ENCODE data around the gene LHFPL5. TPM values are rescaled to one million over a fixed set of nuclear protein-coding genes. Genes with fewer than 3 reads are reported as not detected.

Gene LHFPL5
- total and polyA plus RNA-seq, 2 experiments from 2014 or later, result 0.10 TPM; not detected in 1

DNA sequence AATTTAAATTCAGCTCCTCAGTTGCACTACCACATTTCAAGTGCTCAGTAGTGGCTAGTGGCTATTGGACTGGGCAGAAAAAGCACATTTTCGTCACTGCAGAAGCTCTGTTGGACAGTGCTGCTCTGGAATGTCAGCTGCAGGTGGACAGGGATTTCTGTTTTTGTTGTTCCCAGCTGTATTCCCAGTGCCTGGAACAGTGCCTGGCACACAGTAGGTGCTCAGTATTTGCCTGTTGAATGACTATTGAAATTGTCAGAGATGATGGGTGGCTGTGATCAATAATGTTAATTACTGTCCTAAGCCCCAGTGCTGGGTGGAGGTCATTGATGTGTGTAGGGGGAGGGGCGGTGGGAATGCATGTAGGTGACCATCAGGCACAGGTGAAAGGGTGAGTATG, 18.9 kb upstream of the LHFPL5 start:
- Histone ChIP-seq H3K27me3 (peaks cover 22% of the 10 kb centered on the region), H3K79me2 (no peaks in the 10 kb centered on the region), H3K27ac (no peak overlapping the region), H3K4me1 (ENCODE audit: insufficient read depth) (no peaks in the 10 kb centered on the region), H4K20me1 (ENCODE audit: insufficient read depth, poor library complexity, severe bottlenecking) (no peaks in the 10 kb centered on the region), H3K9me3 (ENCODE audit: low read depth) (no peaks in the 10 kb centered on the region), H3K36me3 (replicated peaks; ENCODE audit: insufficient read depth, low read depth) (no peaks in the 10 kb centered on the region), H3K4me3 (no peak overlapping the region), H3K4me2 (no peak overlapping the region), H3K9me2 (replicated peaks; ENCODE audit: insufficient read depth) (no peaks in the 10 kb centered on the region), H2AFZ (no peak overlapping the region)
- TF ChIP-seq EZH2phosphoT487 (IDR thresholded peaks at IDR 0.05; ENCODE audit: low read depth, severe bottlenecking, unreplicated experiment) (no peak), EZH2 (IDR thresholded peaks at IDR 0.05; ENCODE audit: borderline replicate concordance) (no peak)
- TF ChIP-seq, protein P1, sequence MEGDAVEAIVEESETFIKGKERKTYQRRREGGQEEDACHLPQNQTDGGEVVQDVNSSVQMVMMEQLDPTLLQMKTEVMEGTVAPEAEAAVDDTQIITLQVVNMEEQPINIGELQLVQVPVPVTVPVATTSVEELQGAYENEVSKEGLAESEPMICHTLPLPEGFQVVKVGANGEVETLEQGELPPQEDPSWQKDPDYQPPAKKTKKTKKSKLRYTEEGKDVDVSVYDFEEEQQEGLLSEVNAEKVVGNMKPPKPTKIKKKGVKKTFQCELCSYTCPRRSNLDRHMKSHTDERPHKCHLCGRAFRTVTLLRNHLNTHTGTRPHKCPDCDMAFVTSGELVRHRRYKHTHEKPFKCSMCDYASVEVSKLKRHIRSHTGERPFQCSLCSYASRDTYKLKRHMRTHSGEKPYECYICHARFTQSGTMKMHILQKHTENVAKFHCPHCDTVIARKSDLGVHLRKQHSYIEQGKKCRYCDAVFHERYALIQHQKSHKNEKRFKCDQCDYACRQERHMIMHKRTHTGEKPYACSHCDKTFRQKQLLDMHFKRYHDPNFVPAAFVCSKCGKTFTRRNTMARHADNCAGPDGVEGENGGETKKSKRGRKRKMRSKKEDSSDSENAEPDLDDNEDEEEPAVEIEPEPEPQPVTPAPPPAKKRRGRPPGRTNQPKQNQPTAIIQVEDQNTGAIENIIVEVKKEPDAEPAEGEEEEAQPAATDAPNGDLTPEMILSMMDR (IDR thresholded peaks at IDR 0.05; ENCODE audit: poor library complexity), result no peak
- no peak for DNase-seq (ENCODE audit: low spot score)
- 83% methylated on average over 2 of the region's 2 CpGs for WGBS (ENCODE audit: low lambda C conversion rate, missing lambda C conversion rate)

DNA sequence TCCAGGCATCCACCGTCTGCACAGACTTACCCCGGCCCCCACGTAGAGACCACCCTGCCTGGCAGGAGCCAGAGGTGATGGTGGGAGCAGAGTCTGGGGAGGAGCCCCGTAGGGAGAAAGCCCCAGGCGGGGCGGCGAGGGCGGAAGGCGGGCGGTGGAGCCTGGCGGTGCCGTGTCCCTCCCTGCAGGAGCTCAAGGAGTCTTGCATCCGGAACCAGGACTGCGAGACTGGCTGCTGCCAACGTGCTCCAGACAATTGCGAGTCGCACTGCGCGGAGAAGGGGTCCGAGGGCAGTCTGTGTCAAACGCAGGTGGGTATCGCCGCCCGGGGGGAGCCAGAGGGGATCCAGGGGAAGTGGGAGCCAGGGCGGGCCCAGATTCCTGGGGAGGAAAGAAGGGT, 18.3 kb upstream of the LHFPL5 start:
- Histone ChIP-seq H2AFZ (no peak overlapping the region), H3K4me2 (no peak overlapping the region)
- WGBS (ENCODE audit: low lambda C conversion rate, missing lambda C conversion rate), result 86% methylated on average over 25 of the region's 25 CpGs

GRCh38 chr6:35787266-35788218, 17.6 kb upstream of the LHFPL5 start:
- H3K9me2 ChIP-seq (replicated peaks; ENCODE audit: insufficient read depth), result no peaks in the 10 kb centered on the region
- 85% methylated on average over 13 of the region's 13 CpGs for WGBS (ENCODE audit: low lambda C conversion rate, missing lambda C conversion rate)
- no peaks in the 10 kb centered on the region for H3K36me3 ChIP-seq (replicated peaks; ENCODE audit: insufficient read depth, low read depth)
- H3K27ac ChIP-seq, result no peak overlapping the region
- H3K4me2 ChIP-seq, result no peak overlapping the region
- H3K79me2 ChIP-seq, result no peaks in the 10 kb centered on the region
- no peaks in the 10 kb centered on the region for H3K4me1 ChIP-seq (ENCODE audit: insufficient read depth)
- H3K9me3 ChIP-seq (ENCODE audit: low read depth), result no peaks in the 10 kb centered on the region
- H2AFZ ChIP-seq, result no peak overlapping the region
- H3K4me3 ChIP-seq, result no peak overlapping the region
- no peak for TF ChIP-seq EZH2phosphoT487 (IDR thresholded peaks at IDR 0.05; ENCODE audit: low read depth, severe bottlenecking, unreplicated experiment)
- TF ChIP-seq, protein P1 (IDR thresholded peaks at IDR 0.05; ENCODE audit: poor library complexity), result no peak
- no peak for TF ChIP-seq EZH2 (IDR thresholded peaks at IDR 0.05; ENCODE audit: borderline replicate concordance)
- peaks cover 22% of the 10 kb centered on the region for H3K27me3 ChIP-seq
- DNase-seq (ENCODE audit: low spot score), result no peak
- H4K20me1 ChIP-seq (ENCODE audit: insufficient read depth, poor library complexity, severe bottlenecking), result no peaks in the 10 kb centered on the region

More for the DNA sequence above, 18.3 kb upstream of the LHFPL5 start:
- no peak for TF ChIP-seq EZH2 (IDR thresholded peaks at IDR 0.05; ENCODE audit: borderline replicate concordance)
- TF ChIP-seq, protein P1 (IDR thresholded peaks at IDR 0.05; ENCODE audit: poor library complexity), result no peak
- TF ChIP-seq EZH2phosphoT487 (IDR thresholded peaks at IDR 0.05; ENCODE audit: low read depth, severe bottlenecking, unreplicated experiment), result no peak
- Histone ChIP-seq H3K9me2 (replicated peaks; ENCODE audit: insufficient read depth) (no peaks in the 10 kb centered on the region), H3K4me3 (no peak overlapping the region), H3K36me3 (replicated peaks; ENCODE audit: insufficient read depth, low read depth) (no peaks in the 10 kb centered on the region), H3K79me2 (no peaks in the 10 kb centered on the region), H3K27ac (no peak overlapping the region), H3K4me1 (ENCODE audit: insufficient read depth) (no peaks in the 10 kb centered on the region), H4K20me1 (ENCODE audit: insufficient read depth, poor library complexity, severe bottlenecking) (no peaks in the 10 kb centered on the region), H3K27me3 (peaks cover 22% of the 10 kb centered on the region), H3K9me3 (ENCODE audit: low read depth) (no peaks in the 10 kb centered on the region)
- DNase-seq (ENCODE audit: low spot score), result no peak

Measured in hepatocyte (in vitro differentiated cells).